HG03025 (cell line): ENCODE measurements around the gene PLCG1.
"Not testable (repeated sequence)": the region's sequence is repeated elsewhere in the genome, so short reads cannot be mapped to it uniquely, and the experiment has no call there.

Experiments
- ATAC-seq: cut with Tn5 transposase; IDR thresholded peaks from one replicate; pipeline ENCODE4 v1.9.1; 2021; ENCODE audit warnings: mild to moderate bottlenecking, moderate library complexity; ENCODE audit not compliant: unreplicated experiment, low FRiP score

Gene PLCG1

GRCh38 chr20:41136680-41137613, at the start of gene PLCG1:
TSS of gene PLCG1 (plus strand) at chr20:41137543. CDS start at chr20:41137642, 99 bp downstream.
- peak; percentile 52 for ATAC-seq

- ATAC-seq = no peak
Measured at GRCh38 chr20:41087777-41088176, 49.6 kb upstream of the PLCG1 start.

- no peak for ATAC-seq
Measured at GRCh38 chr20:41089555-41089954, 47.8 kb upstream of the PLCG1 start.

GRCh38 chr20:41091927-41092326, 45.4 kb upstream of the PLCG1 start:
- ATAC-seq = no peak

- no peak for ATAC-seq
Measured at GRCh38 chr20:41094353-41095055, 42.8 kb upstream of the PLCG1 start.

- no peak for ATAC-seq
Measured at GRCh38 chr20:41095110-41095969, 42.0 kb upstream of the PLCG1 start.

GRCh38 chr20:41098703-41099250, 38.6 kb upstream of the PLCG1 start:
- ATAC-seq = no peak

GRCh38 chr20:41100001-41100480, 37.3 kb upstream of the PLCG1 start:
- no peak for ATAC-seq

- ATAC-seq = no peak
Measured at GRCh38 chr20:41101660-41102059, 35.7 kb upstream of the PLCG1 start.

GRCh38 chr20:41108531-41108930, 28.8 kb upstream of the PLCG1 start:
- ATAC-seq = no peak

- ATAC-seq = no peak
Measured at GRCh38 chr20:41110012-41110411, 27.3 kb upstream of the PLCG1 start.

- ATAC-seq = no peak
Measured at GRCh38 chr20:41110930-41111577, 26.3 kb upstream of the PLCG1 start.

- ATAC-seq = no peak
Measured at GRCh38 chr20:41111578-41111951, 25.8 kb upstream of the PLCG1 start.

GRCh38 chr20:41116282-41116956, 20.9 kb upstream of the PLCG1 start:
- no peak for ATAC-seq

GRCh38 chr20:41118159-41118558, 19.2 kb upstream of the PLCG1 start:
- not testable (repeated sequence) for ATAC-seq

GRCh38 chr20:41118632-41119031, 18.7 kb upstream of the PLCG1 start:
- no peak for ATAC-seq

- no peak for ATAC-seq
Measured at GRCh38 chr20:41119614-41120561, 17.5 kb upstream of the PLCG1 start.

GRCh38 chr20:41121399-41121798, 15.9 kb upstream of the PLCG1 start:
- no peak for ATAC-seq
